ENCODE measurements around the gene CHST1. TPM values are rescaled to one million over a fixed set of nuclear protein-coding genes. Genes with fewer than 3 reads are reported as not detected.

CHST1 gene
- total and polyA plus RNA-seq, 10 of the 15 experiments (the other 5 are each of a cell fraction or from before 2014, with no cell fraction given), result not detected

DNA sequence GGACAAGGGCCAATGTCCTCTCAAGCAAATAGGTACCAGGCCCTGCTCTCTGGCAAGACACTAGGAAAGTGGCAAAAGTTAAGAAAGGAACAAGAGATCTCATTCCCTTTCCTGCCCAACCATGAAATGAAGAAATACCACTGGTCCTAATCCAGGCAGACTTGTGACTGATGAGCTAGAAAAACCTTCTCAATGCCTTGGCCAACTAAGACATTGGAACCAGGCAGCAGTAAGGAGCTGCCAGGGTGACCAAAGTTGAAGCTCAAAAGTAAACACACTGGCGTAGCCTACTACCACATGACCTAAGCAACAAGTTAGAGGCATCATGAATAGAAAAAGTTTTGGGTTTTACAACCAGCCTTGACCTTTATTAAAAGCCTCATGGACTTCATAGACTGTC lies 45.1 kb upstream of the CHST1 start (continued):
- no peak for TF ChIP-seq CUX1 (IDR thresholded peaks at IDR 0.05; ENCODE audit: insufficient replicate concordance, low read depth, low read length)

- no peaks in the 10 kb centered on the region for H3K4me1 ChIP-seq (ENCODE audit: control insufficient read depth, insufficient read depth, low read length)
- FAIRE-seq (no peak), ATAC-seq (no peak), DNase-seq (ENCODE audit: low read depth, low spot score) (no peak)
- ChIA-PET RAD21 (ENCODE audit: unreplicated experiment) (no interaction called here), SMC1A (ENCODE audit: uncharacterized antibody, unreplicated experiment) (no interaction called here), CTCF (no interaction called here), POLR2A (no interaction called here)
- H3K27ac ChIP-seq (ENCODE audit: control insufficient read depth, insufficient read depth), result no peak overlapping the region
- H2AFZ ChIP-seq (ENCODE audit: control insufficient read depth, low read depth, low read length), result no peak overlapping the region
- no peaks in the 10 kb centered on the region for H3K79me2 ChIP-seq (ENCODE audit: control insufficient read depth, insufficient read depth, low read length)
- intact Hi-C loops (cut with micrococcal nuclease; ENCODE audit: unreplicated experiment) (no loop called here), in situ Hi-C loops (cut with MboI) (no loop called here)
- no peak overlapping the region for H3K4me3 ChIP-seq
- 9% methylated on average over 6 of the region's 6 CpGs for WGBS (ENCODE audit: insufficient coverage, insufficient replicate concordance, low lambda C conversion rate, missing lambda C conversion rate)
- H3K4me2 ChIP-seq (ENCODE audit: control insufficient read depth, insufficient read depth), result no peak overlapping the region
- H3K9me3 ChIP-seq (replicated peaks; ENCODE audit: control insufficient read depth, insufficient read depth, low read length), result no peaks in the 10 kb centered on the region
- H3K36me3 ChIP-seq (ENCODE audit: control insufficient read depth in 2 of 2, insufficient read depth in 2 of 2, low read length in 1 of 2), result no peaks in the 10 kb centered on the region
- H4K20me1 ChIP-seq (ENCODE audit: control insufficient read depth, insufficient read depth), result no peaks in the 10 kb centered on the region
- BruUV-seq (replicated peaks), result no TSS peak
- H3K9ac ChIP-seq (ENCODE audit: control insufficient read depth, insufficient read depth, low read length), result no peak overlapping the region
- peaks cover 0 to 5% of the 10 kb centered on the region in 2 experiments; a peak in 3 of 4 replicates for H3K27me3 ChIP-seq (replicated peaks in 1 of 2; ENCODE audit: control insufficient read depth in 2 of 2, insufficient read depth in 2 of 2, low read length in 1 of 2)
- no peak for TF ChIP-seq POU2F2 (IDR thresholded peaks at IDR 0.05; ENCODE audit: borderline replicate concordance, low read depth, low read length)
- TF ChIP-seq NFIC (IDR thresholded peaks at IDR 0.05; ENCODE audit: low read depth, low read length), result no peak
- TF ChIP-seq PML (IDR thresholded peaks at IDR 0.05; ENCODE audit: low read length), result no peak
- no peak for TF ChIP-seq DPF2 (IDR thresholded peaks at IDR 0.05)
- no peak for TF ChIP-seq NR2C2 (IDR thresholded peaks at IDR 0.05; ENCODE audit: borderline replicate concordance, control insufficient read depth, insufficient read length, low read depth)
- TF ChIP-seq MLLT1 (IDR thresholded peaks at IDR 0.05), result no peak
- no peak for TF ChIP-seq KAT2A (conservative IDR thresholded peaks at IDR 0.05; ENCODE audit: control insufficient read depth, low read depth, low read length)
- TF ChIP-seq, protein P1, sequence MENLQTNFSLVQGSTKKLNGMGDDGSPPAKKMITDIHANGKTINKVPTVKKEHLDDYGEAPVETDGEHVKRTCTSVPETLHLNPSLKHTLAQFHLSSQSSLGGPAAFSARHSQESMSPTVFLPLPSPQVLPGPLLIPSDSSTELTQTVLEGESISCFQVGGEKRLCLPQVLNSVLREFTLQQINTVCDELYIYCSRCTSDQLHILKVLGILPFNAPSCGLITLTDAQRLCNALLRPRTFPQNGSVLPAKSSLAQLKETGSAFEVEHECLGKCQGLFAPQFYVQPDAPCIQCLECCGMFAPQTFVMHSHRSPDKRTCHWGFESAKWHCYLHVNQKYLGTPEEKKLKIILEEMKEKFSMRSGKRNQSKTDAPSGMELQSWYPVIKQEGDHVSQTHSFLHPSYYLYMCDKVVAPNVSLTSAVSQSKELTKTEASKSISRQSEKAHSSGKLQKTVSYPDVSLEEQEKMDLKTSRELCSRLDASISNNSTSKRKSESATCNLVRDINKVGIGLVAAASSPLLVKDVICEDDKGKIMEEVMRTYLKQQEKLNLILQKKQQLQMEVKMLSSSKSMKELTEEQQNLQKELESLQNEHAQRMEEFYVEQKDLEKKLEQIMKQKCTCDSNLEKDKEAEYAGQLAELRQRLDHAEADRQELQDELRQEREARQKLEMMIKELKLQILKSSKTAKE (IDR thresholded peaks at IDR 0.05; ENCODE audit: low read depth, poor library complexity, severe bottlenecking), result no peak
- TF ChIP-seq, protein P2, sequence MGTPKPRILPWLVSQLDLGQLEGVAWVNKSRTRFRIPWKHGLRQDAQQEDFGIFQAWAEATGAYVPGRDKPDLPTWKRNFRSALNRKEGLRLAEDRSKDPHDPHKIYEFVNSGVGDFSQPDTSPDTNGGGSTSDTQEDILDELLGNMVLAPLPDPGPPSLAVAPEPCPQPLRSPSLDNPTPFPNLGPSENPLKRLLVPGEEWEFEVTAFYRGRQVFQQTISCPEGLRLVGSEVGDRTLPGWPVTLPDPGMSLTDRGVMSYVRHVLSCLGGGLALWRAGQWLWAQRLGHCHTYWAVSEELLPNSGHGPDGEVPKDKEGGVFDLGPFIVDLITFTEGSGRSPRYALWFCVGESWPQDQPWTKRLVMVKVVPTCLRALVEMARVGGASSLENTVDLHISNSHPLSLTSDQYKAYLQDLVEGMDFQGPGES (IDR thresholded peaks at IDR 0.05), result no peak
These were observed 43.7 kb upstream of the CHST1 start for GRCh38 chr11:45708887-45709663.
